GM20000 (cell line): ENCODE measurements around the gene FOXR1.
A peak's percentile ranks its signal among the peaks of the same experiment; 100 is the strongest.
"Not testable (repeated sequence)": the region's sequence is repeated elsewhere in the genome, so short reads cannot be mapped to it uniquely, and the experiment has no call there.

ENCODE experiments used
- DNase-seq: peaks from one replicate; pipeline ENCODE4 v3.0.0; 2012; ENCODE audit warnings: low spot score
- CTCF ChIP-seq: IDR thresholded peaks from 2 replicates; pipeline ENCODE4 v1.5.1; 2012; ENCODE audit warnings: mild to moderate bottlenecking, control low read depth; ENCODE audit errors: extremely low read depth, missing control alignments

FOXR1 gene

GRCh38 chr11:118984825-118985224, 13.3 kb downstream of the FOXR1 start:
- peak; percentile 8 for DNase-seq
- TF ChIP-seq CTCF: no peak

GRCh38 chr11:118988280-118988679, 16.7 kb downstream of the FOXR1 start:
- TF ChIP-seq CTCF: no peak
- DNase-seq: no peak

- DNase-seq: not testable (repeated sequence)
Measured at GRCh38 chr11:118991486-118992038, 20.0 kb downstream of the FOXR1 start.

GRCh38 chr11:118996926-118997626, 25.5 kb downstream of the FOXR1 start:
- no peak for TF ChIP-seq CTCF
- peak; percentile 76 for DNase-seq

GRCh38 chr11:118997627-118998387, 26.2 kb downstream of the FOXR1 start, which contains the start of gene CENATAC:
CENATAC (plus strand) TSS chr11:118998138; CDS start chr11:118998198, 60 bp downstream.
- DNase-seq: peak; percentile 99
- TF ChIP-seq CTCF: no peak

GRCh38 chr11:118998388-118998717, 26.8 kb downstream of the FOXR1 start:
- DNase-seq: no peak
- no peak for TF ChIP-seq CTCF

GRCh38 chr11:118998822-118999221, 27.3 kb downstream of the FOXR1 start:
- no peak for DNase-seq

More at GRCh38 chr11:118998822-118999221, 27.3 kb downstream of the FOXR1 start:
- no peak for TF ChIP-seq CTCF
